ENCODE measurements around the gene ELOVL6. TPM values are rescaled to one million over a fixed set of nuclear protein-coding genes. Genes with fewer than 3 reads are reported as not detected.

The ELOVL6 gene
- total and polyA plus RNA-seq, 12 donors: 0.84 to 7.7 (median 2.8) TPM

DNA sequence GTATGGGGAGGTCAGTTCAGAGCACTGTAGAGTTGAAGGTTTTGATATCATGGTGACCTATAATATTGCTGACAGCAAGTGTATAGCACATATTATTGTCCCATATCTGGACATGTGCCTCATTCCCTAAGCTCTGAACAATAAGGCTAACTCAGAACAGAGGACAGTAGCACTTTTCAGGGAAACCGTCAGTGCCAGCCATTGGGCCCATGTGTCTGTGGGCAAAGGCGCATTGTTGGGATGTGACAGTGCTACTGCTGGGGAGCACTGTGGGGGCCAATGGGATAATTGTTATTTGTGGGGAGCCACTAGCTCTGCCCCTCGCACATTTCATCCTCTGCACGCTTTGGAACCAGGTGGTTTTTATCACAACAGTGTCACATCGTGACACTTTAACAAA is 136.2 kb downstream of the ELOVL6 start:
- TF ChIP-seq CTCF (IDR thresholded peaks at IDR 0.05): no peak

DNA sequence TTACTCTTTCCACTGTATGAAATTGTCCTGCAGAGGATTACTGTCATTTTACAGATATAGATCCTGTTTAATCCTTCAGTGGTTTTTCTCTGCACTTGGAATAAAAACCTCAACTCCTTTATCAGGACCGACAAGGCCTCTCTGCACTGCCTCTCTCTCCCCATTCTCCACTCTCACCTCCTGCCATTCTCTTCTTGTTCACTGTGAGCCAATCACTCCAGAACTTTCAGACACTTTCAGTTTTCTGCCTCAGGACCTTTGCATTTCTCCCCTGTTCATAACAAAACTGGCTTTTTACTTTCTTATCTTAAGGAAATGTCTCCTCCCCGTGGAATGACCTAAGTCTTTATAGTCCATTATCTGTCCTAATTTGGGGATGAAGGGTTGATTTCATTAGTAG is 137.3 kb downstream of the ELOVL6 start:
- Histone ChIP-seq H3K27ac (no peak overlapping the region), H3K27me3 (peaks cover 0 to 5% (median 0%) of the 10 kb centered on the region in 7 donors), H3K4me1 (peaks cover 0 to 13% (median 0%) of the 10 kb centered on the region in 9 donors), H3K36me3 (no peaks in the 10 kb centered on the region), H3K9me3 (no peaks in the 10 kb centered on the region), H3K4me3 (no peak overlapping the region)
- no peak for TF ChIP-seq CTCF (IDR thresholded peaks at IDR 0.05)
- intact Hi-C loops (cut with DNase I): no loop called here
- 71 to 75% methylated on average over 2 of the region's 2 CpGs for WGBS, 2 donors
- ATAC-seq: no peak
- DNase-seq: no peak

More for the DNA sequence above, 136.2 kb downstream of the ELOVL6 start:
- WGBS, 2 donors: 87 to 95% methylated on average over 5 of the region's 5 CpGs
- intact Hi-C loops (cut with DNase I): no loop called here
- no peak for ATAC-seq
- H3K9me3 ChIP-seq: no peaks in the 10 kb centered on the region
- DNase-seq: no peak
- no peak overlapping the region for H3K4me3 ChIP-seq
- no peak overlapping the region for H3K27ac ChIP-seq
- H3K36me3 ChIP-seq: no peaks in the 10 kb centered on the region
- H3K4me1 ChIP-seq: peaks cover 0 to 13% (median 0%) of the 10 kb centered on the region in 9 donors
- H3K27me3 ChIP-seq: peaks cover 0 to 5% (median 0%) of the 10 kb centered on the region in 7 donors

DNA sequence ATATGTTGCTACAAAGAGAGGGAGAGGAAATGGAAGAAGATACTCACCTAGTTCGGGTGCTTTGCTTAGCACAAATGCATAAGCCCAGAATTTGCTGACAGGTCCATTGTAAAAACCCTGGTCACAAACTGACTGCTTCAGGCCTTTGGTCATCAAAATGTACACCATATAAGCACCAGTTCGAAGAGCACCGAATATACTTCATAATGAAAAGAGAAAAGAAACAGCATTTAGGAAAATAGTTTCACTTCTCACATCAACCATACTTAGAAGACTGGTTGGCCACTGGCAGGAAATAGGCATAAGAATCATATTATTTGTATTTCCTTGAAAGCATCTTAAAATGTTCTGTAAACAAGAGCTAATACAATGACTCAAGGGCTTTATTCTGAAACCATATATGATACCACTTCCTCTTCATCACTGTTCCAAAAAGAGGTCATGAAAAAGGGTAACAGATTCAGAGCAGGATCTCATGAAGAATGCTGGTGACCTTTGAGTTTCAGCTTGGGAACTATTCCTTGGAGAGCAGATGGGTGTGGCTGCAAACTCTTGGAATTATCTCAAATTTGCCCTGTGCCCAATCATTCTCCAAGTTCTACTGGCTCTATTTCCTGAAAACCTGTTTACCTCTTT is 138.7 kb downstream of the ELOVL6 start:
- no peak for DNase-seq
- no peak for TF ChIP-seq CTCF (IDR thresholded peaks at IDR 0.05)
- H3K4me3 ChIP-seq: no peak overlapping the region
- H3K27me3 ChIP-seq: peaks cover 0 to 7% (median 0%) of the 10 kb centered on the region in 7 donors
- no peaks in the 10 kb centered on the region for H3K36me3 ChIP-seq
- no peaks in the 10 kb centered on the region for H3K9me3 ChIP-seq
- ATAC-seq: peak in 1 of 8 donors; percentile 20
- peak overlapping the region in 1 of 10 donors; percentile 52 for H3K27ac ChIP-seq
- H3K4me1 ChIP-seq: peaks cover 0 to 13% (median 0%) of the 10 kb centered on the region in 9 donors
- 83 to 89% methylated on average over 3 of the region's 3 CpGs for WGBS, 2 donors
- intact Hi-C loops (cut with DNase I): loop anchor here in 1 of 10 donors (10.0 kb wide), 1 partner anchor 155 kb away; no protein-coding TSS in a partner anchor

DNA sequence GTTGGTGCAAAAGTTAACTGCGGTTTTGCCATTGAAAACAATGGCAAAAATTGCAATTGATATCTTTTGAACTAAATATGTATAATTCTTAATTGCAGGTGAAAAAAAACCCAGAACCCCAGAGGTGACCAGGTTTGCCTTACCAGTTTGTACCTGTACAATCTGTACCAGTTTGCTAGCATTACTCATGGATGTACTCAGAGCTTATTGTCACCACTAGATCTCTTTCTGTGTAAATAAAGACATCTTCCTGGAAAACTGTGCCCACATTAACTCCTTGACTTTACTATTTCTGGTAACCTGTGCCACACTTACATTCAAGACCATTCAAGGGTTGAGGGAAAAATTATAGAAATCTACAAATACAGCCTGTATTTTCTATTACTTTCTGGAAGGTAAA is 139.7 kb downstream of the ELOVL6 start:
- whole genome bisulfite sequencing, 2 donors: 100% methylated on average over 1 of the region's 1 CpG
- ATAC-seq (no peak), DNase-seq (no peak)
- intact Hi-C loops (cut with DNase I): loop anchor here in 1 of 10 donors (10.0 kb wide), 1 partner anchor 156 kb away; no protein-coding TSS in a partner anchor
- Histone ChIP-seq H3K27me3 (peaks cover 0 to 7% (median 0%) of the 10 kb centered on the region in 7 donors), H3K4me3 (no peak overlapping the region), H3K9me3 (no peaks in the 10 kb centered on the region), H3K4me1 (peaks cover 0 to 13% (median 0%) of the 10 kb centered on the region in 9 donors), H3K36me3 (no peaks in the 10 kb centered on the region), H3K27ac (no peak overlapping the region)
- TF ChIP-seq CTCF (IDR thresholded peaks at IDR 0.05): no peak
